ENCODE measurements around the gene IL21R. TPM values are rescaled to one million over a fixed set of nuclear protein-coding genes. Genes with fewer than 3 reads are reported as not detected.

The IL21R gene
- total and polyA plus RNA-seq, 2 donors (not counting 1 experiment from before 2014, with no cell fraction given) = 28.5 to 32.1 TPM

GRCh38 chr16:27447301-27447700 is 45.3 kb downstream of the IL21R start:
- Mint-ChIP-seq H3K27me3 (no peaks in the 10 kb centered on the region), H3K27ac (peak overlapping the region; percentile 88), H3K4me3 (no peak overlapping the region), H3K9me3 (ENCODE audit: insufficient read depth) (no peaks in the 10 kb centered on the region), H3K4me1 (peaks cover 59% of the 10 kb centered on the region)
- no peak for DNase-seq
- ChIA-PET CTCF (interaction anchor here (0.8 to 1.0 kb wide), 4 partner anchors 9 to 79 kb away, joined by 3 to 6 read pairs (median 4); no protein-coding TSS in a partner anchor), POLR2A (no interaction called here)
- Histone ChIP-seq H4K20me1 (ENCODE audit: control insufficient read depth, insufficient read depth, low read length, poor library complexity, severe bottlenecking) (peaks cover 15% of the 10 kb centered on the region), H3K79me2 (ENCODE audit: control insufficient read depth, insufficient read depth, low read length) (peaks cover 12% of the 10 kb centered on the region), H3K27me3 (replicated peaks in 1 of 4; ENCODE audit: control extremely low read depth in 1 of 4, control insufficient read depth in 3 of 4, insufficient read depth in 4 of 4, low read length in 3 of 4) (no peaks in the 10 kb centered on the region), H3K27ac (ENCODE audit: low read length in 2 of 2) (peak overlapping the region; percentile 19 to 79), H2AFZ (ENCODE audit: insufficient read depth, low read depth, low read length, poor library complexity, severe bottlenecking) (no peak overlapping the region), H3K4me1 (ENCODE audit: control insufficient read depth in 2 of 2, insufficient read depth in 2 of 2, low read length in 2 of 2) (peaks cover 48 to 64% of the 10 kb centered on the region in 2 donors), H3K36me3 (replicated peaks in 1 of 2; ENCODE audit: control extremely low read depth in 1 of 2, control insufficient read depth in 1 of 2, extremely low read depth in 1 of 2, insufficient read depth in 2 of 2, low read length in 1 of 2) (peaks cover 31 to 66% of the 10 kb centered on the region in 2 experiments), H3K4me3 (ENCODE audit: control extremely low read depth in 1 of 5, extremely low read depth in 1 of 5, insufficient read depth in 1 of 5, low read depth in 2 of 5, low read length in 4 of 5) (no peak overlapping the region), H3K4me2 (replicated peaks; ENCODE audit: low read depth, low read length, poor library complexity, severe bottlenecking) (peak overlapping the region; percentile 48), H3K9ac (ENCODE audit: low read length) (no peak overlapping the region), H3K9me3 (ENCODE audit: control extremely low read depth in 1 of 3, control insufficient read depth in 2 of 3, insufficient read depth in 1 of 3, low read length in 2 of 3) (peaks cover 0 to 28% (median 3%) of the 10 kb centered on the region in 3 donors)
- no peak for ATAC-seq (ENCODE audit: low read depth)
- intact Hi-C loops (cut with micrococcal nuclease) = no loop called here
- 76% methylated on average over 3 of the region's 5 CpGs for WGBS (ENCODE audit: insufficient coverage)
- no peak for TF ChIP-seq CTCF (IDR thresholded peaks at IDR 0.05)
- no peak for TF ChIP-seq EZH2 (IDR thresholded peaks at IDR 0.05; ENCODE audit: borderline replicate concordance, insufficient read depth, low read depth, low read length, poor library complexity, severe bottlenecking)
